GM19238 (cell line): ENCODE data around the gene BRIP1.

Source experiments
- DNase-seq: peaks from one replicate; pipeline ENCODE4 v3.0.0; 2011; ENCODE audit warnings: low spot score; ENCODE audit not compliant: insufficient read length

Gene BRIP1

DNA sequence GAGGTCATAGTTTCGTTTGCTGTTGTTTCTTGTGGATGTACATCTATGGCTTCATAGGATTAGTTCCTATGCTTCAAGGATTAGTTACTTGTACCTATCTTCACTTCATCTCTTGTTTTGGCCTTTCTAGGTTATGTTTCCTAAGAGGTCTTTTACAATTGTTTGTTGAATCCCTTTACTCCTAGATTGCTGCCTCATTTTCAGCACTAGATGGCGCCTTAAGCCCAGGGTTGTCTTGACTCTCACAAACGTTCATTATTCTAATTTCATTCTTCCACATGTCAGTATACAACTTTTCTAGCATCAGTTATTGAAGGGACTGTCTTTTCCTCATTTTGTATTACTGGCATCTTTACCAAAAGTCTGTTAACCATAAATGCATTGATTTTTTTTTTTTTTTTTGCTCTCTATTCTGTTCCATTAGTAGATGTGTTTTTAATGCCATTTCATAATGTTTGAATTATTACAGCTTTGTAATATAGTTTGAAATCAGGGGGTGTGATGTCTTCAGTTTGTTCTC is 227.4 kb downstream of the BRIP1 start:
- no peak for DNase-seq

DNA sequence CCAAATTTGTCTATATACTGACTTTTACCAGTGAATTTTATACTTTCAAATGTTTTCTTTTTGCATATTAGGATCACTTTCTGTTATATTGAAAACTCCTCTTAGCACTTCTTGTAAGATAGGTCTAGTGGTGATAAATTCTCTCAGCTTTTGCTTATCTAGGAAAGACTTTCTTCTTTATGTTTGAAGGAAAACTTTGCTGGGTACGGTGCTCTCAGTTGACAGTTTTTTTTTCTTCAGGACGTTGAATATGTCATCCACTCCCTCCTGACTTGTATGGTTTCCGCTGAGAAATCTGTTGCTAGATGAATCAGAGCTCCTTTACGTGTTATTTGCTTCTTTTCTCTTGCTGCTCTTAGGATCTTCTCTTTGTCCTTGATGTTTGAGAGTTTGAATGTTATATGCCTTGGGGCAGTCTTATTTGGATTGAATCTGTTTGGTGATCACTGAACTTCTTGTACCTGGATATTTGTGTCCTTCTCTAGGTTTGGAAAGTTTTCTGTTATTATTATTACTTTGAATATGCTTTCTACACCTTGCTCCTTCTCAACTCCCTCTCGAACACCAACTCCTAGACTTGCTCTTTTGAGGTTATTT is 228.3 kb downstream of the BRIP1 start:
- no peak for DNase-seq

DNA sequence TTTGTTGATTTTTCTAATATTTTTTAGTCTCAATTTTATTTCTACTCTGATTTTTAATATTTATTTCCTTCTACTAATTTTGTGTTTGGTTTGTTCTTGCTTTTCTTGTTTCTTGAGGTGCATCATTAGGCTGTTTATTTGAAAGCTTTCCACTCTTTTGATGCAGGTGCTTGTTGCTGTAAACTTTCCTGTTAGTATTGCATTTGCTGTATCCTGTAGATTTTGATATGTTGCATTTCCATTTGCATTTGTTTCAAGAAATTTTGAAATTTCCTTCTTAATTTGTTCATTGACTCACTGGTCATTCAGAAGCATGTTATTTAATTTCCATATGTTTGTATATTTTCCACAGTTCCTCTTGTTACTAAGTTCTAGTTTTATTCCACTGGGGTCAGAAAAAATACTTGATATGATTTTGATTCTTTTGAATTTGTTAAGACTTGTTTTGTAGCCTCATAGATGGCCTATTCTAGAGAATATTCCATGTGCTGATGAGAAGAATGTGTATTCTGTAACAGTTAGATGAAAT is 229.3 kb downstream of the BRIP1 start:
- no peak for DNase-seq

GRCh38 chr17:61632826-61633225 is 230.5 kb downstream of the BRIP1 start:
- DNase-seq: no peak

DNA sequence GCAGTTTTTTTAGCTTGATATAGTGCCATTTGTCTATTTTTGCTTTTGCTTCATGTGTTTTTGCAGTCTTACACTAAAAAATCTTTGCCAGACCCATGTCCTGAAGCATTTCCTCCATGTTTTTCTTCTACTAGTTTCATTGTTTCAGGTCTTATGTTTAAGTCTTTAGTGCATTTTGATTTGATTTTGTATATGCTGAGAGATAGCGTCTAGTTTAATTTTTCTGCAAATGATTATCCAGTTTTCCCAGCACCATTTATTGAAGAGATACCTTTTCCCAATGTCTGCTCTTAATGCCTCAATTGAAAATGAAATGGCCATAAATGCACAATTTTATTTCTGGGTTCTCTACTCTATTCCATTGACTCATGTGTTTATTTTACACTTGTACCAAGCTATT is 231.5 kb downstream of the BRIP1 start:
- DNase-seq: no peak
